K562 (cell line): ENCODE data around the gene SRMS. TPM values are rescaled to one million over a fixed set of nuclear protein-coding genes. Genes with fewer than 3 reads are reported as not detected.

ENCODE experiments used
- CEBPG ChIP-seq, 3 experiments: fragments of 200-800 bp in 1 of 3; sonication (Bioruptor generic) in 1 of 3; sonication (generic) in 1 of 3; formaldehyde crosslinking in 1 of 3; IDR thresholded peaks in 2 of 3; conservative IDR thresholded peaks in 1 of 3; 2 replicates each; pipeline versions ENCODE4 v1.6.1 to v1.8.0; 2016 to 2022; ENCODE audit warnings: missing compliant biosample characterization in 2 of 3, missing genetic modification characterization in 2 of 3, mild to moderate bottlenecking in 1 of 3, missing genetic modification reagents in 1 of 3
- CREM ChIP-seq: IDR thresholded peaks from 2 replicates; pipeline ENCODE4 v1.6.1; 2014; ENCODE audit warnings: antibody characterized with exemption, low read depth
- CTCFL ChIP-seq: IDR thresholded peaks from 2 replicates; pipeline ENCODE4 v1.6.1; 2011; ENCODE audit warnings: borderline replicate concordance, low read depth, mild to moderate bottlenecking, moderate library complexity, low read length; ENCODE audit not compliant: insufficient read depth, poor library complexity, severe bottlenecking
- DMBX1 ChIP-seq: fragments of 250-450 bp; sonication (Bioruptor Pico); IDR thresholded peaks from 2 replicates; pipeline ENCODE4 v1.8.0; 2022; ENCODE audit warnings: inconsistent platforms, mild to moderate bottlenecking, moderate library complexity, borderline replicate concordance
- DPF2 ChIP-seq: fragments of 450-650 bp; IDR thresholded peaks from 2 replicates; pipeline ENCODE4 v1.6.1; 2016
- ETV5 ChIP-seq: sonication (generic); formaldehyde crosslinking; IDR thresholded peaks from 2 replicates; pipeline ENCODE4 v1.4.0; 2020; ENCODE audit warnings: low read depth, mild to moderate bottlenecking, missing genetic modification reagents
- FOXA1 ChIP-seq: fragments of 450-650 bp; IDR thresholded peaks from 2 replicates; pipeline ENCODE4 v1.6.1; 2016; ENCODE audit warnings: mild to moderate bottlenecking, borderline replicate concordance
- HINFP ChIP-seq: fragments of 450-650 bp; conservative IDR thresholded peaks from 2 replicates; pipeline ENCODE4 v1.6.1; 2016; ENCODE audit warnings: missing genetic modification characterization, low read depth, mild to moderate bottlenecking, control low read depth, missing compliant biosample characterization
- MITF ChIP-seq: IDR thresholded peaks from 2 replicates; pipeline ENCODE4 v1.6.1; 2014; ENCODE audit warnings: antibody characterized with exemption
- MTF1 ChIP-seq: fragments of 250-450 bp; sonication (Bioruptor Pico); IDR thresholded peaks from 2 replicates; pipeline ENCODE4 v1.9.0; 2021; ENCODE audit warnings: moderate library complexity, mild to moderate bottlenecking, inconsistent platforms, borderline replicate concordance
- NCOA2 ChIP-seq, 2 experiments: fragments of 450-650 bp; IDR thresholded peaks; 2 replicates each; pipeline ENCODE4 v1.6.1; 2018; ENCODE audit warnings: mild to moderate bottlenecking in 2 of 2, moderate library complexity in 1 of 2; ENCODE audit not compliant: partially characterized antibody in 2 of 2
- SMARCA5 ChIP-seq: fragments of 450-650 bp; IDR thresholded peaks from 2 replicates; pipeline ENCODE4 v1.6.1; 2016
- STAT5A ChIP-seq: IDR thresholded peaks from 2 replicates; pipeline ENCODE4 v1.6.1; 2012; ENCODE audit warnings: low read length, inconsistent platforms, borderline replicate concordance
- YY1 ChIP-seq, 3 experiments: IDR thresholded peaks; 2 replicates each; pipeline ENCODE4 v1.6.1; 2011; ENCODE audit warnings: low read length in 2 of 3, mild to moderate bottlenecking in 2 of 3, moderate library complexity in 2 of 3, borderline replicate concordance in 1 of 3, control low read depth in 1 of 3, low read depth in 1 of 3; ENCODE audit not compliant: insufficient read depth in 3 of 3, insufficient replicate concordance in 2 of 3, control insufficient read depth in 1 of 3, insufficient read length in 1 of 3; ENCODE audit errors: extremely low read depth in 1 of 3
- ZNF512 ChIP-seq: IDR thresholded peaks from 2 replicates; pipeline ENCODE4 v1.6.1; 2016; ENCODE audit warnings: missing genetic modification characterization, missing compliant biosample characterization
- ZNF644 ChIP-seq: fragments of 200-800 bp; sonication (Bioruptor generic); IDR thresholded peaks from 2 replicates; pipeline ENCODE4 v1.6.1; 2016; ENCODE audit warnings: low read depth, missing genetic modification characterization, missing compliant biosample characterization
- polyA plus RNA-seq, 8 experiments: library from polyadenylated mRNA; depleted of rRNA in 4 of 8; stranded (reverse) in 5 of 8; unstranded in 3 of 8; fragments of >200 nt; fragmentation: Nextera tagmentation in 2 of 8; fragmentation: Illumina TruSeq in 1 of 8; extraction: Ambion mirVana in 2 of 8; extraction: Trizol in 1 of 8; gene quantifications; 2 replicates each; pipeline versions ENCODE4 v1.2.1 to v1.2.3, GENCODE V29; 2011 to 2014; ENCODE audit warnings: inconsistent platforms in 1 of 8, missing spikeins in 1 of 8
- total RNA-seq, 7 experiments: library from RNA; depleted of rRNA in 6 of 7; stranded (reverse); fragments of >200 nt in 6 of 7; fragmentation: Illumina TruSeq in 2 of 7; extraction: Trizol in 2 of 7; gene quantifications; 2 replicates each; pipeline versions ENCODE4 v1.2.1 to v1.2.3, GENCODE V29; 2011 to 2021; ENCODE audit warnings: low replicate concordance in 1 of 7

Gene SRMS
- total and polyA plus RNA-seq, 9 of the 15 experiments (the other 6 are each of a cell fraction or from before 2014, with no cell fraction given), result 0.07 TPM; not detected in 8

- no peak for TF ChIP-seq ZNF512 (tag)
- no peak for TF ChIP-seq DMBX1
- TF ChIP-seq SMARCA5, result no peak
- no peak for TF ChIP-seq STAT5A
- no peak for TF ChIP-seq DPF2
- no peak for TF ChIP-seq MTF1 (CRISPR knock-in tag)
- TF ChIP-seq CTCFL, result peak; percentile 81
- no peak for TF ChIP-seq NCOA2 (IDR thresholded peaks at IDR 0.05; ENCODE audit: partially characterized antibody in 2 of 2)
- no peak for TF ChIP-seq FOXA1
- no peak for TF ChIP-seq CEBPG (CRISPR knock-in tag; IDR thresholded peaks at IDR 0.05)
- TF ChIP-seq CEBPG (tag; conservative IDR thresholded peaks at IDR 0.05 in 1 of 2, IDR thresholded peaks at IDR 0.05 in 1 of 2), result no peak
- TF ChIP-seq ETV5, result no peak
- no peak for TF ChIP-seq ZNF644 (tag)
- TF ChIP-seq MITF, result no peak
- TF ChIP-seq CREM, result peak; percentile 63
- TF ChIP-seq YY1 (IDR thresholded peaks at IDR 0.05; ENCODE audit: borderline replicate concordance in 1 of 3, control insufficient read depth in 1 of 3, extremely low read depth in 1 of 3, insufficient read depth in 3 of 3, insufficient read length in 1 of 3, insufficient replicate concordance in 2 of 3, low read depth in 1 of 3, low read length in 2 of 3), result peak in 1 of 3 experiments; percentile 29
- no peak for TF ChIP-seq HINFP (tag)
These were observed 51.6 kb downstream of the SRMS start (continued) for GRCh38 chr20:63495741-63496595.
